GM23248 (cell line): ENCODE data around the gene ANKRD50. TPM values are rescaled to one million over a fixed set of nuclear protein-coding genes. Genes with fewer than 3 reads are reported as not detected.

ENCODE experiments used
- DNase-seq: peaks from one replicate; pipeline ENCODE4 v3.0.0-alpha.2; 2015
- H2AFZ ChIP-seq: fragments of 200-600 bp; sonication (generic); 2 replicates; pipeline ENCODE4 v1.6.1; 2016; ENCODE audit warnings: antibody characterized with exemption
- H3F3A ChIP-seq: fragments of 200-600 bp; sonication (generic); 2 replicates; pipeline ENCODE4 v1.6.1; 2016; ENCODE audit warnings: mild to moderate bottlenecking, antibody characterized with exemption, mixed run types; ENCODE audit not compliant: insufficient read depth
- H3K27ac ChIP-seq: fragments of 200-600 bp; sonication (generic); 2 replicates; pipeline ENCODE4 v1.5.1; 2016; ENCODE audit warnings: mild to moderate bottlenecking
- H3K27me3 ChIP-seq: fragments of 200-600 bp; sonication (generic); replicated peaks from 2 replicates; pipeline ENCODE4 v1.6.1; 2016; ENCODE audit warnings: mild to moderate bottlenecking; ENCODE audit not compliant: insufficient read depth
- H3K36me3 ChIP-seq: fragments of 200-600 bp; sonication (generic); 2 replicates; pipeline ENCODE4 v1.6.1; 2016; ENCODE audit warnings: low read depth, mild to moderate bottlenecking
- H3K4me1 ChIP-seq: fragments of 200-600 bp; sonication (generic); 2 replicates; pipeline ENCODE4 v1.6.1; 2016; ENCODE audit warnings: mild to moderate bottlenecking; ENCODE audit not compliant: insufficient read depth
- H3K4me2 ChIP-seq: fragments of 200-600 bp; sonication (generic); one replicate; pipeline ENCODE4 v1.6.1; 2016; ENCODE audit warnings: mild to moderate bottlenecking; ENCODE audit not compliant: unreplicated experiment
- H3K4me3 ChIP-seq: fragments of 200-600 bp; sonication (generic); 2 replicates; pipeline ENCODE4 v1.5.1; 2016; ENCODE audit warnings: mild to moderate bottlenecking
- H3K79me2 ChIP-seq: fragments of 200-600 bp; sonication (generic); 2 replicates; pipeline ENCODE4 v1.6.1; 2016; ENCODE audit warnings: mild to moderate bottlenecking; ENCODE audit not compliant: insufficient read depth
- H3K9ac ChIP-seq: fragments of 200-600 bp; sonication (generic); 2 replicates; pipeline ENCODE4 v1.6.1; 2016; ENCODE audit warnings: mild to moderate bottlenecking
- H3K9me2 ChIP-seq: fragments of 200-600 bp; sonication (generic); 2 replicates; pipeline ENCODE4 v1.6.1; 2016; ENCODE audit warnings: mixed run types, mild to moderate bottlenecking, moderate library complexity; ENCODE audit not compliant: insufficient read depth
- H3K9me3 ChIP-seq: fragments of 200-600 bp; sonication (generic); one replicate; pipeline ENCODE4 v1.6.1; 2017; ENCODE audit warnings: low read depth
- H4K20me1 ChIP-seq: fragments of 200-600 bp; sonication (generic); 2 replicates; pipeline ENCODE4 v1.6.0; 2016; ENCODE audit not compliant: insufficient read depth
- EZH2 ChIP-seq: fragments of 200-600 bp; sonication (generic); IDR thresholded peaks from 2 replicates; pipeline ENCODE4 v1.6.1; 2018; ENCODE audit warnings: antibody characterized with exemption, mild to moderate bottlenecking; ENCODE audit not compliant: insufficient read depth, poor library complexity, severe bottlenecking
- EZH2phosphoT487 ChIP-seq: fragments of 200-600 bp; sonication (generic); IDR thresholded peaks from 2 replicates; pipeline ENCODE4 v1.6.1; 2018; ENCODE audit warnings: antibody characterized with exemption, moderate library complexity, mild to moderate bottlenecking, low read depth; ENCODE audit not compliant: insufficient read depth
- WGBS, 2 experiments: methylation state at CpG; one replicate each; pipeline ENCODE4 v1.1.6; 2015 to 2017; ENCODE audit warnings: low lambda C conversion rate in 2 of 2, low coverage in 1 of 2; ENCODE audit errors: missing lambda C conversion rate in 2 of 2; 5-methylcytosine and 5-hydroxymethylcytosine counted together
- in situ Hi-C: fragments of 300-500 bp; cut with MboI; formaldehyde crosslinking; loops from 2 replicates; pipeline ENCODE4 v1.15.0; 2020
- polyA plus RNA-seq: library from polyadenylated mRNA; unstranded; fragments of >200 nt; fragmentation: Nextera tagmentation; extraction: Ambion mirVana; gene quantifications from 2 replicates; pipeline ENCODE4 v1.2.1, GENCODE V29; 2016
- total RNA-seq: library from RNA; depleted of rRNA; stranded (reverse); fragments of >200 nt; shearing (Covaris generic); gene quantifications from 2 replicates; pipeline ENCODE4 v1.2.3, GENCODE V29; 2014

ANKRD50 gene
- total and polyA plus RNA-seq, 2 experiments from 2014 or later, result 6.2 to 16.4 TPM

DNA sequence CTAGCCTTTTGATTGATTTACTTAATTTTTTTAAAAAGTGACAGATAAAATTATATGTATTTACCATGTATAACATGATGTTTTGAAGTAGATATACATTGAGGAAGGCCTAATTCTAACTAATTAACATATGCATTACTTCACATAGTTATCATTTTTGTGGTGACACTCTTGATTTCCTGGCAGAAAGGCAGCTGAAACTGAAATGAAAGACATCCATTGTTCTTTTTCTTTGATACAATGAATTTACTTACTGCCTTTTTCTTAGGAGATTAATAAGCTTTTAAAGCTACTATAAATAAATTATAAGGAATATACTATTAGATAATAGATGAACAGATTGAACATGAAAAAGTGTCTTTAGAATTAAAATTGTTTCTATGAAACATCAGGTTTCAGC is 26.7 kb downstream of the ANKRD50 start:
- H3K36me3 ChIP-seq, result peaks cover 9% of the 10 kb centered on the region; the same call in 1 of the 2 replicates

GRCh38 chr4:124684301-124684700 is 28.2 kb downstream of the ANKRD50 start:
- no peak overlapping the region for H3K27ac ChIP-seq
- H3K36me3 ChIP-seq, result peaks cover 3% of the 10 kb centered on the region
- in situ Hi-C loops, result no loop called here
- 91 to 98% methylated on average over 3 of the region's 3 CpGs for WGBS, 2 experiments
- TF ChIP-seq EZH2 (no peak), EZH2phosphoT487 (no peak)
- H3K79me2 ChIP-seq, result peaks cover 98% of the 10 kb centered on the region
- no peak overlapping the region for H3K4me2 ChIP-seq
- DNase-seq, result no peak
- H3F3A ChIP-seq, result no peaks in the 10 kb centered on the region
- no peaks in the 10 kb centered on the region for H3K9me3 ChIP-seq
- H3K9me2 ChIP-seq, result no peaks in the 10 kb centered on the region
- peaks cover 8% of the 10 kb centered on the region; the same call in 1 of the 2 replicates for H3K4me1 ChIP-seq
- no peaks in the 10 kb centered on the region for H4K20me1 ChIP-seq
- H3K4me3 ChIP-seq, result no peak overlapping the region
- no peak overlapping the region for H2AFZ ChIP-seq
- H3K27me3 ChIP-seq, result no peaks in the 10 kb centered on the region
- H3K9ac ChIP-seq, result no peak overlapping the region

More for the DNA sequence above, 26.7 kb downstream of the ANKRD50 start:
- TF ChIP-seq EZH2phosphoT487 (no peak), EZH2 (no peak)
- Histone ChIP-seq H3K79me2 (peaks cover 98% of the 10 kb centered on the region), H4K20me1 (no peaks in the 10 kb centered on the region), H3K4me1 (peaks cover 8% of the 10 kb centered on the region; the same call in 1 of the 2 replicates), H3K9ac (no peak overlapping the region), H3K27ac (no peak overlapping the region), H3F3A (no peaks in the 10 kb centered on the region), H3K9me3 (no peaks in the 10 kb centered on the region), H3K27me3 (no peaks in the 10 kb centered on the region), H3K4me3 (no peak overlapping the region), H2AFZ (no peak overlapping the region), H3K4me2 (no peak overlapping the region), H3K9me2 (no peaks in the 10 kb centered on the region)
- in situ Hi-C loops, result no loop called here
- DNase-seq, result no peak

GRCh38 chr4:124682384-124682783 is 30.1 kb downstream of the ANKRD50 start:
- Histone ChIP-seq H3F3A (no peaks in the 10 kb centered on the region), H3K9me3 (no peaks in the 10 kb centered on the region), H3K27ac (no peak overlapping the region), H3K4me1 (peaks cover 8% of the 10 kb centered on the region; the same call in 1 of the 2 replicates), H3K27me3 (no peaks in the 10 kb centered on the region), H3K9me2 (no peaks in the 10 kb centered on the region), H3K4me3 (no peak overlapping the region), H2AFZ (no peak overlapping the region), H3K9ac (no peak overlapping the region), H3K4me2 (no peak overlapping the region), H3K36me3 (peaks cover 13% of the 10 kb centered on the region), H4K20me1 (no peaks in the 10 kb centered on the region), H3K79me2 (peaks cover 96% of the 10 kb centered on the region)
- in situ Hi-C loops, result no loop called here
- no peak for DNase-seq
- TF ChIP-seq EZH2, result no peak
- TF ChIP-seq EZH2phosphoT487, result no peak
- 97 to 98% methylated on average over 2 of the region's 2 CpGs for WGBS, 2 experiments

DNA sequence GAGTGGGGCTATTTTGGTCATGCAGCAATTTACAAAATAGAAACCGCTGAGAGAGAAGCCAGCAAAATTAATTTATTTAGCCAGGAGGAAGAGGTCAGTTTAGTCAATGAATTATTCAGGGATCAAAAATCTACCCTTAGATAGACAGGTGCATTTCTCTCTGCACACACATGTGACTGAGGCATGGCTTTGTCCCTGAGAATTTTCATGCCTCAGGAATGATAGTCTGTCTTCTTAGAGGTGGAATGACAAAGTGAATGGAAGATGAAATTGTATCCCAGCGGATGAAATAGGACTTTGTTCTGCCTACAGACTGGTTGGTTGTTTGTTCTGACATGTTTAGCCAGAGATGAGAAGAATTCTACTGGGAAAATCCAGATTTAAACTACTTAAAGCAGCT is 46.0 kb downstream of the ANKRD50 start:
- peaks cover 28% of the 10 kb centered on the region; the same call in 1 of the 2 replicates for H3K79me2 ChIP-seq
- H3K9ac ChIP-seq, result no peak overlapping the region
- no peaks in the 10 kb centered on the region for H4K20me1 ChIP-seq
- WGBS, 2 experiments, result 97 to 98% methylated on average over 2 of the region's 2 CpGs
- TF ChIP-seq EZH2 (no peak), EZH2phosphoT487 (no peak)
- no peak for DNase-seq
- H3K27me3 ChIP-seq, result no peaks in the 10 kb centered on the region
- H3F3A ChIP-seq, result no peaks in the 10 kb centered on the region
- no peak overlapping the region for H3K27ac ChIP-seq
- H3K4me1 ChIP-seq, result no peaks in the 10 kb centered on the region
- no peaks in the 10 kb centered on the region for H3K9me2 ChIP-seq
- no peak overlapping the region for H2AFZ ChIP-seq
- no peak overlapping the region for H3K4me2 ChIP-seq
- peaks cover 42% of the 10 kb centered on the region for H3K36me3 ChIP-seq
- in situ Hi-C loops, result no loop called here
- no peak overlapping the region for H3K4me3 ChIP-seq
- no peaks in the 10 kb centered on the region for H3K9me3 ChIP-seq

DNA sequence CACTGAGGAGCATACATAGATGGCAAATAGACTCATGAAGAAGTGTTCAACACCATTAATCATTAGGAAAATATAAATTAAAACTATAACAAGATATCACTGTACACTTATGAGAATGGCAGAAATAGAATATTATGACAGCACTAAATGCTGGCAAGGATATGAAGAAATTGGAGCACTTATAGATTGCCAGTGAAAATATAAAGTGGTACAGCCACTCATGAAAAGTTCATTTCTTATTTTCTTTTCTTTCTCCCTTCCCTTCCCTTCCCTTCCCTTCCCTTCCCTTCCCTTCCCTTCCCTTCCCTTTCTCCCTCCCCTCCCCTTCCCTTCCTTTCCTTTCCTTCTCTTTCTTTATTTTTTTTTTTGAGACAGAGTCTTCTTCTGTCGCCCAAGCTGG is 53.7 kb downstream of the ANKRD50 start:
- TF ChIP-seq EZH2, result no peak
- no peak for TF ChIP-seq EZH2phosphoT487
- DNase-seq, result no peak
- no peaks in the 10 kb centered on the region for H3K9me3 ChIP-seq
- no peak overlapping the region for H3K4me2 ChIP-seq
- H2AFZ ChIP-seq, result no peak overlapping the region
- no peak overlapping the region for H3K9ac ChIP-seq
- H3K79me2 ChIP-seq, result no peaks in the 10 kb centered on the region
- no peak overlapping the region for H3K4me3 ChIP-seq
- H3K4me1 ChIP-seq, result no peaks in the 10 kb centered on the region
- H3K9me2 ChIP-seq, result no peaks in the 10 kb centered on the region
- 96 to 100% methylated on average over 1 of the region's 1 CpG for WGBS, 2 experiments
- no peaks in the 10 kb centered on the region for H3F3A ChIP-seq
- H3K27ac ChIP-seq, result no peak overlapping the region
- no peaks in the 10 kb centered on the region for H3K27me3 ChIP-seq
- in situ Hi-C loops, result no loop called here
- peaks cover 3% of the 10 kb centered on the region for H3K36me3 ChIP-seq
- no peaks in the 10 kb centered on the region for H4K20me1 ChIP-seq
